ENCODE data around the gene VWA2.

GRCh38 chr10:114271779-114272167, 32.7 kb downstream of the VWA2 start:
- TF ChIP-seq, protein P1, sequence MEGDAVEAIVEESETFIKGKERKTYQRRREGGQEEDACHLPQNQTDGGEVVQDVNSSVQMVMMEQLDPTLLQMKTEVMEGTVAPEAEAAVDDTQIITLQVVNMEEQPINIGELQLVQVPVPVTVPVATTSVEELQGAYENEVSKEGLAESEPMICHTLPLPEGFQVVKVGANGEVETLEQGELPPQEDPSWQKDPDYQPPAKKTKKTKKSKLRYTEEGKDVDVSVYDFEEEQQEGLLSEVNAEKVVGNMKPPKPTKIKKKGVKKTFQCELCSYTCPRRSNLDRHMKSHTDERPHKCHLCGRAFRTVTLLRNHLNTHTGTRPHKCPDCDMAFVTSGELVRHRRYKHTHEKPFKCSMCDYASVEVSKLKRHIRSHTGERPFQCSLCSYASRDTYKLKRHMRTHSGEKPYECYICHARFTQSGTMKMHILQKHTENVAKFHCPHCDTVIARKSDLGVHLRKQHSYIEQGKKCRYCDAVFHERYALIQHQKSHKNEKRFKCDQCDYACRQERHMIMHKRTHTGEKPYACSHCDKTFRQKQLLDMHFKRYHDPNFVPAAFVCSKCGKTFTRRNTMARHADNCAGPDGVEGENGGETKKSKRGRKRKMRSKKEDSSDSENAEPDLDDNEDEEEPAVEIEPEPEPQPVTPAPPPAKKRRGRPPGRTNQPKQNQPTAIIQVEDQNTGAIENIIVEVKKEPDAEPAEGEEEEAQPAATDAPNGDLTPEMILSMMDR (IDR thresholded peaks at IDR 0.05; ENCODE audit: low read length) = no peak
- TF ChIP-seq EZH2phosphoT487 (IDR thresholded peaks at IDR 0.05; ENCODE audit: low read length) = no peak

All from MM.1S (cell line).